Posterior cingulate gyrus (tissue), 11 donors: ENCODE results near the gene ZDHHC7.
A peak's percentile ranks its signal among the peaks of the same experiment; 100 is the strongest.

Source experiments
- DNase-seq, 10 donors: peaks; one replicate each; pipeline versions ENCODE4 v3.0.0 to v3.0.0-alpha.2; 2020 to 2021; ENCODE audit warnings: mixed read lengths in 3 of 10
- intact Hi-C: fragments of 100-400 bp; cut with DNase I; formaldehyde crosslinking; loops from one replicate; pipeline ENCODE4 v1.15.1; 2023

Gene ZDHHC7

GRCh38 chr16:85003076-85003475 is 8.3 kb downstream of the ZDHHC7 start:
- peak in 2 of 10 donors; percentile 61 to 62 for DNase-seq
- intact Hi-C loops: no loop called here

- peak in 2 of 10 donors; percentile 67 to 85 for DNase-seq
- intact Hi-C loops: no loop called here
These were observed 8.7 kb downstream of the ZDHHC7 start for GRCh38 chr16:85002608-85003007.

GRCh38 chr16:85002099-85002541 is 9.2 kb downstream of the ZDHHC7 start:
- peak in 1 of 10 donors; percentile 1 for DNase-seq
- intact Hi-C loops: no loop called here

- intact Hi-C loops: no loop called here
- peak in 2 of 10 donors; percentile 26 to 51 for DNase-seq
These were observed 11.4 kb downstream of the ZDHHC7 start for GRCh38 chr16:84999857-85000480.

GRCh38 chr16:84999200-84999599 is 12.1 kb downstream of the ZDHHC7 start:
- intact Hi-C loops: no loop called here
- no peak for DNase-seq

- DNase-seq: peak in 2 of 10 donors; percentile 27 to 35
- intact Hi-C loops: no loop called here
These were observed 15.0 kb downstream of the ZDHHC7 start for GRCh38 chr16:84996365-84996764.

GRCh38 chr16:84995663-84996062 is 15.7 kb downstream of the ZDHHC7 start:
- intact Hi-C loops: no loop called here
- DNase-seq: peak in 2 of 10 donors; percentile 25 to 53

- DNase-seq: peak in 2 of 10 donors; percentile 26 to 72
- intact Hi-C loops: no loop called here
These were observed 17.4 kb downstream of the ZDHHC7 start for GRCh38 chr16:84993926-84994325.

- intact Hi-C loops: no loop called here
- peak in 2 of 10 donors; percentile 1 to 2 for DNase-seq
These were observed 18.6 kb downstream of the ZDHHC7 start for GRCh38 chr16:84992717-84993075.

- DNase-seq: peak in 2 of 10 donors; percentile 37 to 47
- intact Hi-C loops: no loop called here
These were observed 20.6 kb downstream of the ZDHHC7 start for GRCh38 chr16:84990782-84991181.

GRCh38 chr16:84989749-84990620 is 21.4 kb downstream of the ZDHHC7 start:
- intact Hi-C loops: no loop called here
- DNase-seq: peak in 3 of 10 donors; percentile 29 to 78 (median 70)

GRCh38 chr16:84988328-84989080 is 22.8 kb downstream of the ZDHHC7 start:
- intact Hi-C loops: no loop called here

GRCh38 chr16:84986879-84987278 is 24.5 kb downstream of the ZDHHC7 start:
- intact Hi-C loops: no loop called here
- peak in 3 of 10 donors; percentile 20 to 57 (median 43) for DNase-seq

More at GRCh38 chr16:84988328-84989080, 22.8 kb downstream of the ZDHHC7 start:
- peak in 3 of 10 donors; percentile 27 to 76 (median 64) for DNase-seq

- intact Hi-C loops: no loop called here
- peak in 6 of 10 donors; percentile 37 to 93 (median 75) for DNase-seq
These were observed 25.2 kb downstream of the ZDHHC7 start for GRCh38 chr16:84986102-84986501.

- DNase-seq: peak in 3 of 10 donors; percentile 34 to 66 (median 37)
- intact Hi-C loops: no loop called here
These were observed 26.0 kb downstream of the ZDHHC7 start for GRCh38 chr16:84985079-84986065.

- intact Hi-C loops: no loop called here
- DNase-seq: peak in 1 of 10 donors; percentile 54
These were observed 28.9 kb downstream of the ZDHHC7 start for GRCh38 chr16:84982434-84982833.

- intact Hi-C loops: no loop called here
These were observed 31.8 kb downstream of the ZDHHC7 start for GRCh38 chr16:84979516-84979915.

GRCh38 chr16:84976644-84977400 is 34.5 kb downstream of the ZDHHC7 start:
- peak in 4 of 10 donors; percentile 33 to 75 (median 45) for DNase-seq
- intact Hi-C loops: no loop called here

More at GRCh38 chr16:84979516-84979915, 31.8 kb downstream of the ZDHHC7 start:
- DNase-seq: no peak

GRCh38 chr16:84975522-84975921 is 35.8 kb downstream of the ZDHHC7 start:
- intact Hi-C loops: no loop called here
- no peak for DNase-seq
